HCT116 (cell line): Measurements from ENCODE around the gene PHKB.

Experiments
- EGR1 ChIP-seq: IDR thresholded peaks from 2 replicates; pipeline ENCODE4 v1.6.1; 2012; ENCODE audit warnings: low read depth
- POLR2A ChIP-seq: IDR thresholded peaks from 2 replicates; pipeline ENCODE4 v1.7.0; 2011; ENCODE audit warnings: borderline replicate concordance; ENCODE audit not compliant: insufficient read depth, insufficient read length; ENCODE audit errors: extremely low read depth
- RAD21 ChIP-seq: IDR thresholded peaks from 2 replicates; pipeline ENCODE4 v1.6.1; 2012; ENCODE audit warnings: low read depth, mild to moderate bottlenecking
- YY1 ChIP-seq: IDR thresholded peaks from 2 replicates; pipeline ENCODE4 v1.6.1; 2011; ENCODE audit warnings: low read length, low read depth, moderate library complexity, mild to moderate bottlenecking; ENCODE audit not compliant: insufficient replicate concordance; ENCODE audit errors: extremely low read depth
- ZNF274 ChIP-seq: fragments of 200-500 bp; sonication (Bioruptor generic); IDR thresholded peaks from 2 replicates; pipeline ENCODE4 v1.6.1; 2014; ENCODE audit warnings: mild to moderate bottlenecking, low read depth, low read length, inconsistent platforms
- TF ChIP-seq, protein P1 (sequence below), 3 experiments: fragments of 200-600 bp in 1 of 3; sonication (generic) in 1 of 3; IDR thresholded peaks in 2 of 3; conservative IDR thresholded peaks in 1 of 3; 2 replicates each; pipeline ENCODE4 v1.5.1; 2012 to 2017; ENCODE audit warnings: low read depth in 2 of 3, low read length in 2 of 3, antibody characterized with exemption in 1 of 3, borderline replicate concordance in 1 of 3, control low read depth in 1 of 3, mild to moderate bottlenecking in 1 of 3, mixed read lengths in 1 of 3, mixed run types in 1 of 3, moderate library complexity in 1 of 3; ENCODE audit not compliant: insufficient read depth in 1 of 3
- TF ChIP-seq, protein P2 (sequence below): IDR thresholded peaks from 2 replicates; pipeline ENCODE4 v1.6.1; 2012
- TF ChIP-seq, protein P3 (sequence below): IDR thresholded peaks from 2 replicates; pipeline ENCODE4 v1.6.1; 2012

DNA sequence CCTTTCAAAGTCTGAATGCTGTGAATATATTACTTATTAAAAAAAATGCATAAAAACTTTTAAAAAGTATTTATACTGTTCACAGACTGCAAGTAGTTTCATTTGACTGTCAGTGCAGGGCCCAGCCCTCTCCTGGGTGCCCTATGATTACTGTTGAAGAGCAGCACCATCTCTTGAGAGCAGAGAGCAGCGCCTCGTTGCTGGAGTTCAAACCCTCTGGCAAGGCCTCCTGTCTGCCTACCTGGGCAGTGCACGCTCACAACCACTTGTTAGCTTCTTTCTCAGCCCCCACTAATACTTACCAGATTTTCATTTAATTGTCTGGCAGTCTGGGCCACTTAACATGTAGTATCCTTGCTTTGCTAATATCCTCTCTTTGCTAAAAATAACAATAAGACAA is 233.4 kb downstream of the PHKB start:
- TF ChIP-seq, protein P1, sequence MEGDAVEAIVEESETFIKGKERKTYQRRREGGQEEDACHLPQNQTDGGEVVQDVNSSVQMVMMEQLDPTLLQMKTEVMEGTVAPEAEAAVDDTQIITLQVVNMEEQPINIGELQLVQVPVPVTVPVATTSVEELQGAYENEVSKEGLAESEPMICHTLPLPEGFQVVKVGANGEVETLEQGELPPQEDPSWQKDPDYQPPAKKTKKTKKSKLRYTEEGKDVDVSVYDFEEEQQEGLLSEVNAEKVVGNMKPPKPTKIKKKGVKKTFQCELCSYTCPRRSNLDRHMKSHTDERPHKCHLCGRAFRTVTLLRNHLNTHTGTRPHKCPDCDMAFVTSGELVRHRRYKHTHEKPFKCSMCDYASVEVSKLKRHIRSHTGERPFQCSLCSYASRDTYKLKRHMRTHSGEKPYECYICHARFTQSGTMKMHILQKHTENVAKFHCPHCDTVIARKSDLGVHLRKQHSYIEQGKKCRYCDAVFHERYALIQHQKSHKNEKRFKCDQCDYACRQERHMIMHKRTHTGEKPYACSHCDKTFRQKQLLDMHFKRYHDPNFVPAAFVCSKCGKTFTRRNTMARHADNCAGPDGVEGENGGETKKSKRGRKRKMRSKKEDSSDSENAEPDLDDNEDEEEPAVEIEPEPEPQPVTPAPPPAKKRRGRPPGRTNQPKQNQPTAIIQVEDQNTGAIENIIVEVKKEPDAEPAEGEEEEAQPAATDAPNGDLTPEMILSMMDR (IDR thresholded peaks at IDR 0.05 in 2 of 3, conservative IDR thresholded peaks at IDR 0.05 in 1 of 3; ENCODE audit: borderline replicate concordance in 1 of 3, insufficient read depth in 1 of 3, low read depth in 2 of 3, low read length in 2 of 3): 0 out of 6 replicates have a peak, but pooled peaks of 2 of the 3 experiments have one; percentile 5 to 22
- TF ChIP-seq RAD21 (no peak), EGR1 (no peak), POLR2A (no peak), YY1 (no peak), ZNF274 (no peak)
- TF ChIP-seq, protein P2, sequence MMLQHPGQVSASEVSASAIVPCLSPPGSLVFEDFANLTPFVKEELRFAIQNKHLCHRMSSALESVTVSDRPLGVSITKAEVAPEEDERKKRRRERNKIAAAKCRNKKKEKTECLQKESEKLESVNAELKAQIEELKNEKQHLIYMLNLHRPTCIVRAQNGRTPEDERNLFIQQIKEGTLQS: no peak
- TF ChIP-seq, protein P3, sequence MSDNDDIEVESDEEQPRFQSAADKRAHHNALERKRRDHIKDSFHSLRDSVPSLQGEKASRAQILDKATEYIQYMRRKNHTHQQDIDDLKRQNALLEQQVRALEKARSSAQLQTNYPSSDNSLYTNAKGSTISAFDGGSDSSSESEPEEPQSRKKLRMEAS: no peak
